Renal pelvis (tissue), 4 donors: Measurements from ENCODE around the gene TEKTIP1. TPM values are rescaled to one million over a fixed set of nuclear protein-coding genes. Genes with fewer than 3 reads are reported as not detected.

Experiments used
- DNase-seq: peaks from one replicate; pipeline ENCODE4 v3.0.0-alpha.2; 2013
- polyA plus RNA-seq, 3 donors: library from polyadenylated mRNA; unstranded; fragments of 120-200 nt; gene quantifications; one replicate each; pipeline ENCODE4 v1.2.1, GENCODE V29; 2013; ENCODE audit not compliant: insufficient read length in 3 of 3

Gene TEKTIP1
- polyA plus RNA-seq, 3 donors: 6.8 to 11.1 (median 10.3) TPM

DNA sequence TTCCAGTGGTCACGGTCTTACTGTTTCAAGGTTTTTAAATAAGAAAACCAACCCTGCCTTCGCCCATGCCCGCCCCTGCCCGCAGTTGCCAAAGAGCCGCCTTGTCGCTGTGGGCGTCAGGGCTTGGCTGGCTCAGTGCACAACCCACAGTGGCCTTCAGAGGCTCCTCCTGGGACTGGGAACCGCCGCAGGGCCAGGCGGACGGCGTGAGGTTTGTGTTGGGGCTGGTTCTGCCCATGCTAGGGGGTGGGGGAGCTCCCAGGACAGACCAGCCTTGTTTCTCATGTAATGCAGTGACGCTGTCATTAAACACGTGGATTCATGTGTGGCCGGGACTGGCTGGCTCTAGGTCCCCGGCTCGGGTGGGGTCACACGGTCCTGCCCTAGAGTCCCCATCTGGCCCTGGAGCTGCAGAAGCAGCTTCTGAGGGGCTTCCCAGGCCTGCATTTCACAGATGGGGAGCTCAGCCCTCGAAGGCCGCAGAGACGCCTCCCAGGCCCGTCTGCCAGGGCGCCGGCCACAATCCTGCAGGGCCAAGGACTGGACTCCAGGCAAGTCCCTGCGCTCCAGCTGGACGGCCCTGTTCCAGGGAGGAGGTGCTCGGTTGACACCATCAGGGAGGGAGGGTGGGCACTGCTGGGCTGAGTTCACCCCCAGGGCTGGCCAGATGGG lies 2.4 kb upstream of the TEKTIP1 start:
- DNase-seq: no peak

GRCh38 chr19:3537101-3537437 lies 1.9 kb upstream of the TEKTIP1 start:
- no peak for DNase-seq

GRCh38 chr19:3537438-3538240 lies 1.3 kb upstream of the TEKTIP1 start:
- no peak for DNase-seq

GRCh38 chr19:3538258-3538929 lies 580 bp upstream of the TEKTIP1 start:
- no peak for DNase-seq

DNA sequence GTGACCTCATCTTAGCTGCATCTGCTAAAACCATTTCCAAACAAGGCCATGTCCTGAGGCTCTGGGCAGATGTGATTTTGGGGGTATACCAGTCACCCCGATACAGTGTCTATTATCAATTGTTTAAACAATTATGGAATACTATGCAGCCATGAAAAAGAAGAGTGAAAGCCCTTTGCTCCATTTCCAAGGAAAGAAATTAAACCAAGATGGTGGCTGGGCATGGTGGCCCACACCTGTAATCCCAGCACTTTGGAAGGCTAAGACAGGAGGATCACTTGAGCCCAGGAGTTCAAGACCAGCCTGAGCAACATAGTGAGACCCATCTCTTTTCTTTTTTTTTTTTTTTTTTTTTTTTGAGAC lies 763 bp downstream of the TEKTIP1 start:
- DNase-seq: no peak

DNA sequence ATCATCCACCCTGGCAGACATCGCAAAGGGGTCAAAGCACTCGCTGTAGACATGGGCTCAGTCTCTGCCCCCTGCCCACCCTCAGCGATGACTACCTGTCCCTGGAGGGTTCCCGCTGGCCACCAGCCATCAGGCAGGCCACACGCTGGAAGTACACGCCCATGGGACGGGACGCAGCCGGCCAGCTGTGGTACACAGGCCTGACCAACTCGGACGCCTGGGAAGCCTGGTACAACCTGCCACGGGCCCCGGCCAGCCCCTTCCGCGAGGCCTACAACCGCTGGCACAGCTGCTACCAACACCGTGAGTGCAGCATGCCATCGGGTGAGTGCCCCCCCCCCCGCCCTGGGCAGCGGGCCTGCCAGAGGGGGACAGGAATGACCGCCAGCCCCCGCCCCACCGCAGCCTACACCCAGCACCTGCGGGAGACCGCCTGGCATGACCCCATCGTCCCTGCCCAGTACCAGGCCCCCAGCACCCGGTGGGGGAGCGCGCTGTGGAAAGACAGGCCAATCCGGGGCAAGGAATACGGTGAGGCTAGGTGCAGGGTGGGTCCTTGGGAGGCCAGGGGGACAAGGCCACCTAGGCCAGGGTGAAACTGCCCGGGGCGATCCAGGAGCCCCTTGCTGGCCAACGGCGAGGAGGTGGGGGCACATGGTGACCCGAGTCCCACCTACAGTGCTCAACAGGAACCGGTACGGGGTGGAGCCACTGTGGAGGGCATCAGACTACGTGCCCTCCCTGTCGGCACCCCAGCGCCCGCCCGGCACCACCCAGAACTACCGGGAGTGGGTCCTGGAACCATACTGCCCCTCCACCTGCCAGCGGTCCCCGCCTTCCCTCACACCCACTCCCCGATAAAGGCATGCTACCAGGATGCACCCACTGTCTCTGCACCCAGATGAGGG lies 4.4 kb downstream of the TEKTIP1 start:
- no peak for DNase-seq

GRCh38 chr19:3544058-3544376 lies 5.0 kb downstream of the TEKTIP1 start:
- DNase-seq: no peak

- peak; percentile 19 for DNase-seq
Measured at GRCh38 chr19:3544742-3545668, 6.0 kb downstream of the TEKTIP1 start.

GRCh38 chr19:3545669-3546034 lies 6.7 kb downstream of the TEKTIP1 start:
- DNase-seq: no peak

GRCh38 chr19:3546119-3546518 lies 7.1 kb downstream of the TEKTIP1 start:
- DNase-seq: no peak

GRCh38 chr19:3547301-3547731 lies 8.3 kb downstream of the TEKTIP1 start:
- DNase-seq: no peak

DNA sequence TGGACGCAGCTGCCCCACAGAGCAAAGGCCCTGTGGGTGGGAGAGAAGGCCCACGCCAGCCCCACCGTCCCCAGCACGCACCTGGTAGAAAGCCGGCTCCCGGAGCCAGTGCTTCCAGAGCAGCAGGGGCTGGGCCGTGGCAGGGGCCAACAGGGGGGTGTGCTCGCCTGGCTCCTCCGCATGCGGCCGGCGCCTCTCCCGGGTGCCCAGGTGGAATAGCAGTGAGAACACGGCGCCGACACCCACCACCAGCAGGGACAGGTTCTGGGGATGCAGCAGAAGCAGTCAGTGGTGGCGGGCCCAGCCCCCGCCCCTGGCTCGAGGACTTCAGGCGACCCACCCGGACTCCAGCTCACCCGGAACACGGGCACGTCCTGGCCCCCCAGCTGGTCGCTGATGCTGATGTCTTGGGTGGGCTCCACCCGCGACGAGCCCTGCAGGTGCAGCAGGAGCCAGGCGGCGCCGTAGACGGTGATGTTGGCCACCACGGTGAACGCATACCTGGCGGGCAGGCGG lies 8.9 kb downstream of the TEKTIP1 start:
- no peak for DNase-seq

- no peak for DNase-seq
Measured at GRCh38 chr19:3548606-3549005, 9.6 kb downstream of the TEKTIP1 start.

GRCh38 chr19:3549816-3550215 lies 10.8 kb downstream of the TEKTIP1 start:
- DNase-seq: no peak

DNA sequence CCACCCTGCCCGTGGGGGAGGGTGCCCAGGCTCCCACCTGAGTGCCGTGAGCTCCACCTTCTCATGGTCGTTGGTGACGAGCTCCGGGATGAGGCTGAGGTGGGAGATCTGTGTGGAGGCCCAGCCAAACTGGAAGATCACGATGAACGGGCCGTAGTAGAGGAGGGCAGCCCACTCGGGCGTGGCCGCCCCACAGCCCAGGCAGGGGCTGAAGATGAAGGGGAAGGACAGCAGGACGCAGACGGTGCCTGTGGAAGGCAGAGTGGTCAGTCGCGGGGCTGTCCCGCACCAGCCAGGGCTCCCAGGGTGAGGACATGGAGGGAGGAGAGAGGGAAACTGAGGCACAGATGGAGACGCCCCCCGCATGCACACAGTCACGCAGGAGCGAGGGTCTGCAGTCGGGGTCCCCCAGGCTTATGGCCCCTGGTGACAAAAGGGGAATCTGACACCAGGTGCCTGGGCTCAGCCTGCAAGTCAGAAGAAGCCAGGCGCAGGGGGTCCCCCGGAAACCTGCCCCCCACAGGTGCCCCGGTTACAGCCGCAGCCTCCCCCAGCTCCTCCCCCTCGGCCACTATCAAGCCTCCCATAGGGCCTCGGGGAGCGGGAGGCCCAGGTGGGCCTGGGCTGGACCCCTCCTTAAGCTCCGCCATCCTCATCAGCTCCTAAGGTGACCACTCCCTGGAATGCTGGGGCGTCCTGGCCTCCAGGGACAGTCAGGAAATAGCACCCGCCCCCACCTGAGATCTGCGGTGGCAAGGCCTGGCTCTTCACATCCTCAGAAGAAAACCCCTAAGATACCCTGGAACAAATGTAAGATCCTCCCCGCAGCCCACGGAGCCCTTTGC lies 12.2 kb downstream of the TEKTIP1 start:
- no peak for DNase-seq

GRCh38 chr19:3551792-3552095 lies 12.8 kb downstream of the TEKTIP1 start:
- no peak for DNase-seq

DNA sequence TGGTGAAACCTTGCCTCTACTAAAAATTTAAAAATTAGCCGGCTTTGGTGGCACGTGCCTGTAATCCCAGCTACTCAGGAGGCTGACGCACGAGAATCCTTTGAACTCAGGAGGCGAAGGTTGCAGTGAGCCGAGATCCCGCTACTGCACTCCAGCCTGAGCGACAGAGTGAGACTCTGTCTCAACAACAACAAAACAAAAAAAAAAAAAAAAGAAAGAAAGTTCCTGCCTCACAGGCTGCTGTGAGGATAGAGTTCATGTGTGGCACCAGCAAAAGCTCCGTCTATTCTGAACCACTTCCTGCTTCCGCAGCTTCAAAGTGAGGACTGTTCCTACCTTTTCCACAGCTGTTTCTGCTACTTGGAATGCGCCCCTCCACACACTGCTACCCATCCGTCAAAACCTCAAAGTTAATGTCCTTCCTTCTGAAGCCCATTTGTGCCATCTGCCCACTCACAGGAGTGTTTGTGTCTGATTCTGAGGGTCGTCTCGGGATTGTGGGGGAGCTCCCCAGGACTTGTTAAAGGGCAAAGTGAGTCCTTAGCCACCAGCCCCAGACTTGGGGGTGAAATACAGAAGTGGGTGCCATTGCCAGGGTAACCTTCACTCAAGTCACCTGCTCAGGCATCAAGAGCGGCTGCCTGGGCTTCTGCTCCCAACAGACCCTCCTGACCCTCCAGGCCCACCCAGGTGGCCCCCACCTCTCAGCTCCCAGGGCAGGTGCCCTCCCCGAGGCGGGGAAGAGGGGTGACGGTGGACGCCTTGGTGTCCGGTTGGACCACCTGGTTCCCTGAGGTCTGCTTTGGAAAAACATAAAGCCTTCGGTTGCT lies 15.5 kb downstream of the TEKTIP1 start:
- no peak for DNase-seq

DNA sequence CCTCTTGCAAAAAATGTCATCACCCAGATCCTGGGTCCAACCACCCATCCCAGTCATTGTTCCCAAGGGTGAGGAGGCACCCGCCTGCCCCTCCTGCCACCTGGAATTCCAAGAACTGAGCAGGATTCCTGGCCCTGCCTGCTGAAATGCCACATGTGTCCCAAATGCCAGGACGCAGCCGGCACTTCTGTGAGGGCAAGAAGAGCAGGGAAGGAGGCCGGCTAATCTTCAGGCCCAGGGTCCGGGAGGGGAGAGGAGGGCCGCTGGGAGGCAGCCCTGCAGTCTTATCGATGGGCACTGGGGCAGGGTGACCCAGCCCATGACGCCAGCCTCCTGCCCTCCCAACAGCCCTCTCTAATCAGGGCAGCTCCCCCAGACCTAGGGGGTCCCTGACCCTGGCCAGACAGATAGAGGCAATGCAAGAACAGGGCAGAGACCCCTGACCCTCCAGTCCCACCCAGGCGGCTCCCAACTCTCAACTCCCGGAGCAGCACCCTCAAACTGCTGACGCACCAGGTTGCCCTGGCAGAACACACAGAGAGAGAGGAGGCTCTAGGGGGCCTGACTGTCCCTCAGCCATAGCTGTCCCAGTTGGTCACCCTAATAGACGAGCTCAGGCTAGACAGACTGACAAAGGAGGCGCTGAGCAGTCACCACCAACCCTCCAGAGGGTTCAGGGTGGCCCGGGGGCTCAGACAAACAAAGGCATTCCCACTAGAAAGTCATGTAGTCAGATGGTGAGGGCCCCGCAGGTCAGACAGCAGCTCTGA lies 16.9 kb downstream of the TEKTIP1 start:
- DNase-seq: no peak
